Loucy (cell line): ENCODE results near the gene VPS13A.
A peak's percentile ranks its signal among the peaks of the same experiment; 100 is the strongest.

Source experiments
- H2AFZ ChIP-seq: fragments of 200-600 bp; sonication (generic); 2 replicates; pipeline ENCODE4 v1.6.0; 2016; ENCODE audit warnings: antibody characterized with exemption, mild to moderate bottlenecking, low read length, moderate library complexity
- H3F3A ChIP-seq: fragments of 200-600 bp; 2 replicates; pipeline ENCODE4 v1.6.0; 2016; ENCODE audit warnings: antibody characterized with exemption, low read depth, mild to moderate bottlenecking
- H3K27me3 ChIP-seq: fragments of 200-600 bp; sonication (generic); 2 replicates; pipeline ENCODE4 v1.6.1; 2014; ENCODE audit warnings: low read length, mild to moderate bottlenecking; ENCODE audit not compliant: insufficient read depth, poor library complexity, severe bottlenecking
- H3K36me3 ChIP-seq: fragments of 200-600 bp; sonication (generic); 2 replicates; pipeline ENCODE4 v1.6.1; 2016; ENCODE audit warnings: low read length; ENCODE audit not compliant: insufficient read depth
- H3K4me1 ChIP-seq: fragments of 200-600 bp; sonication (generic); 2 replicates; pipeline ENCODE4 v1.5.1; 2014; ENCODE audit warnings: low read length, mild to moderate bottlenecking; ENCODE audit not compliant: insufficient read depth, poor library complexity, severe bottlenecking
- H3K4me2 ChIP-seq: fragments of 200-600 bp; sonication (generic); 2 replicates; pipeline ENCODE4 v1.6.0; 2014; ENCODE audit warnings: antibody characterized with exemption, low read length, low read depth, mild to moderate bottlenecking; ENCODE audit not compliant: poor library complexity, severe bottlenecking
- H3K4me3 ChIP-seq: fragments of 200-600 bp; sonication (generic); 2 replicates; pipeline ENCODE4 v1.5.1; 2014; ENCODE audit warnings: low read length, mild to moderate bottlenecking, mixed read lengths; ENCODE audit not compliant: poor library complexity, severe bottlenecking
- H3K79me2 ChIP-seq: fragments of 200-600 bp; sonication (generic); 2 replicates; pipeline ENCODE4 v1.6.1; 2014; ENCODE audit warnings: low read length; ENCODE audit not compliant: insufficient read depth
- H3K9ac ChIP-seq: fragments of 200-600 bp; sonication (generic); 2 replicates; pipeline ENCODE4 v1.6.0; 2014; ENCODE audit warnings: mild to moderate bottlenecking, low read depth, low read length, moderate library complexity; ENCODE audit not compliant: poor library complexity, severe bottlenecking
- H3K9me2 ChIP-seq: fragments of 200-600 bp; sonication (generic); replicated peaks from 2 replicates; pipeline ENCODE4 v1.6.1; 2016; ENCODE audit warnings: low read depth, low read length, mixed read lengths
- H3K9me3 ChIP-seq: fragments of 200-600 bp; sonication (generic); 2 replicates; pipeline ENCODE4 v1.6.1; 2014; ENCODE audit warnings: mild to moderate bottlenecking, antibody characterized with exemption, low read length, low read depth; ENCODE audit not compliant: insufficient read depth
- H4K20me1 ChIP-seq: fragments of 200-600 bp; sonication (generic); 2 replicates; pipeline ENCODE4 v1.6.0; 2014; ENCODE audit warnings: antibody characterized with exemption, low read length, mild to moderate bottlenecking; ENCODE audit not compliant: insufficient read depth, poor library complexity, severe bottlenecking
- CTCF ChIP-seq: fragments of 200-600 bp; sonication (generic); conservative IDR thresholded peaks from 2 replicates; pipeline ENCODE4 v1.5.1; 2014; ENCODE audit warnings: mild to moderate bottlenecking, antibody characterized with exemption, low read length
- EZH2phosphoT487 ChIP-seq: fragments of 200-600 bp; IDR thresholded peaks from 2 replicates; pipeline ENCODE4 v1.6.1; 2018; ENCODE audit warnings: antibody characterized with exemption, mild to moderate bottlenecking, moderate library complexity, borderline replicate concordance

Gene VPS13A

DNA sequence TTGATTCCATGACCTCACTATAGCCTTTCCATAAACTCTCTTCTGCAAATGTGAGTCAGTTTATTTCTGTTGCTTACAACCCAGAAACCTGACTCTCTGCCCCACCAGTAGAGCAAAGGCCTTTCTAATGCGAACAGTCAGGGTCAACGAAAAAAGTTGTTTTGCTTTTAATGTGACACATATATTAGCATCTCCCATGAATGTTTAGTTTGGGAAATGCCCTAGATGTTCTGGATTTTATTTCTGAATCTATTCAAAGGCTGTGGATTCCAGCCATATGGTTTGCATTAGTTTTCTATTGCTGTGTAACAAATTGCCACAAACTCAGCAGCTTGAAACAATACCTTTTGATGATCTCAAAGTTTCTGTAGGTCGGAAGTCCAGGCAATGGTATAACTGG is 277.3 kb downstream of the VPS13A start:
- Histone ChIP-seq H3K27me3 (no peaks in the 10 kb centered on the region), H3K79me2 (no peaks in the 10 kb centered on the region), H3K4me1 (no peaks in the 10 kb centered on the region), H4K20me1 (no peaks in the 10 kb centered on the region), H3K9me3 (no peaks in the 10 kb centered on the region), H3K9ac (no peak overlapping the region), H3K4me2 (peak overlapping the region; percentile 29), H3K9me2 (no peaks in the 10 kb centered on the region), H3K36me3 (no peaks in the 10 kb centered on the region), H3F3A (no peaks in the 10 kb centered on the region), H3K4me3 (no peak overlapping the region), H2AFZ (0 out of 2 replicates have a peak overlapping the region, but pooled peaks have one; percentile 75)
- TF ChIP-seq EZH2phosphoT487 = no peak
- TF ChIP-seq CTCF = no peak

- Histone ChIP-seq H4K20me1 (no peaks in the 10 kb centered on the region), H3K4me2 (peak overlapping the region; percentile 29), H3K27me3 (no peaks in the 10 kb centered on the region), H3K79me2 (no peaks in the 10 kb centered on the region), H3K36me3 (no peaks in the 10 kb centered on the region), H3F3A (no peaks in the 10 kb centered on the region), H3K9me3 (no peaks in the 10 kb centered on the region), H3K9ac (no peak overlapping the region), H2AFZ (peak overlapping the region; percentile 75; the same call in 1 of the 2 replicates), H3K4me1 (no peaks in the 10 kb centered on the region), H3K4me3 (peak overlapping the region; percentile 32), H3K9me2 (no peaks in the 10 kb centered on the region)
- no peak for TF ChIP-seq EZH2phosphoT487
- peak; percentile 89 for TF ChIP-seq CTCF
These were observed 278.1 kb downstream of the VPS13A start for GRCh38 chr9:77455312-77455927.

- H3K4me3 ChIP-seq = no peak overlapping the region
- peak overlapping the region; percentile 47 for H2AFZ ChIP-seq
- H4K20me1 ChIP-seq = no peaks in the 10 kb centered on the region
- no peaks in the 10 kb centered on the region for H3K9me2 ChIP-seq
- no peaks in the 10 kb centered on the region for H3K9me3 ChIP-seq
- no peak overlapping the region for H3K4me2 ChIP-seq
- TF ChIP-seq CTCF (peak; percentile 91), EZH2phosphoT487 (no peak)
- H3K79me2 ChIP-seq = no peaks in the 10 kb centered on the region
- H3K9ac ChIP-seq = no peak overlapping the region
- no peaks in the 10 kb centered on the region for H3K27me3 ChIP-seq
- H3K36me3 ChIP-seq = no peaks in the 10 kb centered on the region
- H3K4me1 ChIP-seq = no peaks in the 10 kb centered on the region
- H3F3A ChIP-seq = no peaks in the 10 kb centered on the region
These were observed 279.6 kb downstream of the VPS13A start for GRCh38 chr9:77456829-77457437.
